Myocyte (in vitro differentiated cells): Measurements from ENCODE around the gene CFAP54. TPM values are rescaled to one million over a fixed set of nuclear protein-coding genes. Genes with fewer than 3 reads are reported as not detected.
"Not testable (repeated sequence)": the region's sequence is repeated elsewhere in the genome, so short reads cannot be mapped to it uniquely, and the experiment has no call there.

Experiments
- DNase-seq: peaks from one replicate; pipeline ENCODE4 v3.0.0-alpha.2; 2012; ENCODE audit warnings: low read depth
- total RNA-seq: library from RNA; depleted of rRNA; stranded (reverse); fragments of >200 nt; gene quantifications from 2 replicates; pipeline ENCODE4 v1.2.3, GENCODE V29; 2014

Gene CFAP54
- total RNA-seq, 1 donor from 2014 or later = 0.67 TPM

- no peak for DNase-seq
Measured at GRCh38 chr12:96606134-96606533, 116.8 kb downstream of the CFAP54 start.

GRCh38 chr12:96606644-96607043, 117.3 kb downstream of the CFAP54 start:
- no peak for DNase-seq

GRCh38 chr12:96617178-96617577, 127.8 kb downstream of the CFAP54 start:
- no peak for DNase-seq

- DNase-seq = no peak
Measured at GRCh38 chr12:96623155-96623554, 133.8 kb downstream of the CFAP54 start.

- DNase-seq = no peak
Measured at GRCh38 chr12:96623656-96624217, 134.4 kb downstream of the CFAP54 start.

GRCh38 chr12:96635844-96636243, 146.5 kb downstream of the CFAP54 start:
- DNase-seq = no peak

- DNase-seq = no peak
Measured at GRCh38 chr12:96636895-96637294, 147.5 kb downstream of the CFAP54 start.

GRCh38 chr12:96648923-96649322, 159.5 kb downstream of the CFAP54 start:
- no peak for DNase-seq

GRCh38 chr12:96652870-96653269, 163.5 kb downstream of the CFAP54 start:
- no peak for DNase-seq

- DNase-seq = no peak
Measured at GRCh38 chr12:96658075-96658474, 168.7 kb downstream of the CFAP54 start.

GRCh38 chr12:96669786-96670185, 180.4 kb downstream of the CFAP54 start:
- DNase-seq = no peak

GRCh38 chr12:96670334-96670899, 181.0 kb downstream of the CFAP54 start:
- DNase-seq = no peak

GRCh38 chr12:96675519-96675918, 186.1 kb downstream of the CFAP54 start:
- DNase-seq = not testable (repeated sequence)

GRCh38 chr12:96677363-96677762, 188.0 kb downstream of the CFAP54 start:
- DNase-seq = no peak

- DNase-seq = no peak
Measured at GRCh38 chr12:96687719-96688118, 198.3 kb downstream of the CFAP54 start.

GRCh38 chr12:96698521-96698920, 209.1 kb downstream of the CFAP54 start:
- DNase-seq = no peak

GRCh38 chr12:96698965-96699364, 209.6 kb downstream of the CFAP54 start:
- DNase-seq = no peak

- DNase-seq = no peak
Measured at GRCh38 chr12:96701856-96702255, 212.5 kb downstream of the CFAP54 start.

- DNase-seq = peak; percentile 12
Measured at GRCh38 chr12:96710127-96710745, 220.9 kb downstream of the CFAP54 start.

GRCh38 chr12:96711364-96711763, 222.0 kb downstream of the CFAP54 start:
- DNase-seq = no peak

- DNase-seq = no peak
Measured at GRCh38 chr12:96714199-96714598, 224.8 kb downstream of the CFAP54 start.

- DNase-seq = peak; percentile 36
Measured at GRCh38 chr12:96719660-96720362, 230.4 kb downstream of the CFAP54 start.
